ENCODE measurements around the gene SARDH. TPM values are rescaled to one million over a fixed set of nuclear protein-coding genes. Genes with fewer than 3 reads are reported as not detected.

SARDH gene
- total RNA-seq, result 1 to 10 TPM in 1 of 4 donors, under 1 TPM in 3; 0.39 to 2.9 (median 0.59) TPM

GRCh38 chr9:133737774-133738639 is at the start of gene SARDH:
Gene SARDH (minus strand): TSS chr9:133738352. CDS start chr9:133734173, 4,179 bp downstream.
- peak within 1 kb of the TSS in 1 of 4 donors; percentile 26 for H3K27ac ChIP-seq
- in situ Hi-C loops (cut with MboI; ENCODE audit: low sequenced_read_pairs in 4 of 4), result loop anchor here in 2 of 4 donors (25.0 kb wide), 1 partner anchor 201 kb away; the partner anchor contains the start of gene ADAMTSL2 (in 2 of the 2)
- H3K36me3 ChIP-seq, result no peaks in the 10 kb centered on the region
- intact Hi-C loops (cut with DNase I; ENCODE audit: low total_unique reads), result no loop called here
- H3K4me1 ChIP-seq, result peaks cover 6 to 8% of the 10 kb centered on the region in 2 donors
- DNase-seq, result peak in 1 of 2 donors; percentile 40
- peak within 1 kb of the TSS in 3 of 4 donors; percentile 32 to 40 (median 34) for H3K4me3 ChIP-seq
- no peaks in the 10 kb centered on the region for H3K9me3 ChIP-seq
- peak; percentile 60 to 66 for ATAC-seq
- no peak for TF ChIP-seq CTCF (IDR thresholded peaks at IDR 0.05 in 4 of 5, conservative IDR thresholded peaks at IDR 0.05 in 1 of 5)
- no peaks in the 10 kb centered on the region for H3K27me3 ChIP-seq

- no peak for DNase-seq
- in situ Hi-C loops (cut with MboI; ENCODE audit: low sequenced_read_pairs in 4 of 4) (loop anchor here in 1 of 4 donors (5.0 kb wide), 1 partner anchor 310 kb away; no protein-coding TSS in a partner anchor), intact Hi-C loops (cut with DNase I; ENCODE audit: low total_unique reads) (no loop called here)
- Histone ChIP-seq H3K36me3 (no peaks in the 10 kb centered on the region), H3K4me3 (no peak overlapping the region), H3K4me1 (no peaks in the 10 kb centered on the region), H3K27me3 (no peaks in the 10 kb centered on the region), H3K9me3 (no peaks in the 10 kb centered on the region), H3K27ac (no peak overlapping the region)
- no peak for TF ChIP-seq CTCF (IDR thresholded peaks at IDR 0.05 in 4 of 5, conservative IDR thresholded peaks at IDR 0.05 in 1 of 5)
- no peak for TF ChIP-seq POLR2A (IDR thresholded peaks at IDR 0.05)
- ATAC-seq, result no peak
These were observed 49.5 kb upstream of the SARDH start for GRCh38 chr9:133787754-133788025.

- Histone ChIP-seq H3K4me3 (no peak overlapping the region), H3K27ac (no peak overlapping the region), H3K27me3 (no peaks in the 10 kb centered on the region), H3K9me3 (no peaks in the 10 kb centered on the region), H3K4me1 (no peaks in the 10 kb centered on the region), H3K36me3 (no peaks in the 10 kb centered on the region)
- TF ChIP-seq CTCF (IDR thresholded peaks at IDR 0.05 in 4 of 5, conservative IDR thresholded peaks at IDR 0.05 in 1 of 5), result no peak
- no peak for TF ChIP-seq POLR2A (IDR thresholded peaks at IDR 0.05)
- ATAC-seq (no peak), DNase-seq (no peak)
- in situ Hi-C loops (cut with MboI; ENCODE audit: low sequenced_read_pairs in 4 of 4), result loop anchor here in 1 of 4 donors (5.0 kb wide), 1 partner anchor 310 kb away; no protein-coding TSS in a partner anchor
- intact Hi-C loops (cut with DNase I; ENCODE audit: low total_unique reads), result no loop called here
These were observed 49.0 kb upstream of the SARDH start for GRCh38 chr9:133786907-133787753.

GRCh38 chr9:133786371-133786753 is 48.2 kb upstream of the SARDH start:
- Histone ChIP-seq H3K27ac (no peak overlapping the region), H3K27me3 (no peaks in the 10 kb centered on the region), H3K36me3 (no peaks in the 10 kb centered on the region), H3K4me1 (no peaks in the 10 kb centered on the region), H3K4me3 (no peak overlapping the region), H3K9me3 (no peaks in the 10 kb centered on the region)
- no peak for ATAC-seq
- in situ Hi-C loops (cut with MboI; ENCODE audit: low sequenced_read_pairs in 4 of 4) (loop anchor here in 1 of 4 donors (5.0 kb wide), 1 partner anchor 311 kb away; no protein-coding TSS in a partner anchor), intact Hi-C loops (cut with DNase I; ENCODE audit: low total_unique reads) (no loop called here)
- no peak for TF ChIP-seq POLR2A (IDR thresholded peaks at IDR 0.05)
- no peak for TF ChIP-seq CTCF (IDR thresholded peaks at IDR 0.05 in 4 of 5, conservative IDR thresholded peaks at IDR 0.05 in 1 of 5)
- DNase-seq, result no peak
